HG02623 (cell line): ENCODE data around the gene ZGLP1.

Source experiments
- ATAC-seq: cut with Tn5 transposase; IDR thresholded peaks from one replicate; pipeline ENCODE4 v1.9.1; 2021; ENCODE audit warnings: moderate library complexity; ENCODE audit not compliant: unreplicated experiment

The ZGLP1 gene

DNA sequence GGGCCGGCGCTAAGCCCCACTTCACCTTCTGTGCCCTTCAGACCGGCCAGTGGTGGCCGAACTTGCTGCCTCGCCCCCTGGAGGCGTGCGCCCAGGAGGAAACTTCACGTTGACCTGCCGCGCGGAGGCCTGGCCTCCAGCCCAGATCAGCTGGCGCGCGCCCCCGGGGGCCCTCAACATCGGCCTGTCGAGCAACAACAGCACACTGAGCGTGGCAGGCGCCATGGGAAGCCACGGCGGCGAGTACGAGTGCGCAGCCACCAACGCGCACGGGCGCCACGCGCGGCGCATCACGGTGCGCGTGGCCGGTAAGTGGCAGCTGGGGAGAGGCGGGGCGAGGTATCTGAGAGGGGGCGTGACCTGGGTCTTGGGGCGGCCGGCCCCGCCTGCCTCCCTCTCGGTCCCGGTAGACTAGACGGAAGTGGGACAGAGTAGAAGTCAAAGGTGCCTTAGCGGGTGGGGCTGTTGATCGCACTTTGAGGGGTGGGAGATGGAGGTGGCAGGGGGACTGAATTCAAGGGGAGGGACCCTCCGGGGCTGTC lies 14.2 kb downstream of the ZGLP1 start:
- no peak for ATAC-seq

DNA sequence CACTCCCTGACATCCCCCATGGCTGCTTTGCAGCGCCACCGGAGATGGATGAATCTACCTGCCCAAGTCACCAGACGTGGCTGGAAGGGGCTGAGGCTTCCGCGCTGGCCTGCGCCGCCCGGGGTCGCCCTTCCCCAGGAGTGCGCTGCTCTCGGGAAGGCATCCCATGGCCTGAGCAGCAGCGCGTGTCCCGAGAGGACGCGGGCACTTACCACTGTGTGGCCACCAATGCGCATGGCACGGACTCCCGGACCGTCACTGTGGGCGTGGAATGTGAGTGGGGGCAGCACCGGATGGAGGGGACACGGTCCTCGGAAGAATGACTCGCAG lies 15.3 kb downstream of the ZGLP1 start:
- no peak for ATAC-seq

- no peak for ATAC-seq
These were observed 15.8 kb downstream of the ZGLP1 start for GRCh38 chr19:10293637-10294367.

GRCh38 chr19:10292789-10293636 lies 16.6 kb downstream of the ZGLP1 start:
- no peak for ATAC-seq

- no peak for ATAC-seq
These were observed 17.3 kb downstream of the ZGLP1 start for GRCh38 chr19:10292206-10292788.

DNA sequence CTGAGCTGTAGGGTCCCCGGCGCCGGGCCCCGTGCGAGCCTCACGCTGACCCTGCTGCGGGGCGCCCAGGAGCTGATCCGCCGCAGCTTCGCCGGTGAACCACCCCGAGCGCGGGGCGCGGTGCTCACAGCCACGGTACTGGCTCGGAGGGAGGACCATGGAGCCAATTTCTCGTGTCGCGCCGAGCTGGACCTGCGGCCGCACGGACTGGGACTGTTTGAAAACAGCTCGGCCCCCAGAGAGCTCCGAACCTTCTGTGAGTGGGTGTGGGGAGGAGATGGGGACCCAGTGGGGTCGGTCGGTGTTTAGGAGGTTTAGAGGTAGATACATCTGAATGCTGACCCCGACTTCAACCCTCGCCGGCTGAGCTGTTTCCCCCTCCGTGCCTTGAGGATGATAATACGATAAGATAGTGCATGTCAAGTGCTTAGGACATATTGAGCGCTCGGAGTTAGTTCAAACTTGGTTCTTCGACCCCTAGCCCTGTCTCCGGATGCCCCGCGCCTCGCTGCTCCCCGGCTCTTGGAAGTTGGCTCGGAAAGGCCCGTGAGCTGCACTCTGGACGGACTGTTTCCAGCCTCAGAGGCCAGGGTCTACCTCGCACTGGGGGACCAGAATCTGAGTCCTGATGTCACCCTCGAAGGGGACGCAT lies 17.9 kb downstream of the ZGLP1 start:
- no peak for ATAC-seq

DNA sequence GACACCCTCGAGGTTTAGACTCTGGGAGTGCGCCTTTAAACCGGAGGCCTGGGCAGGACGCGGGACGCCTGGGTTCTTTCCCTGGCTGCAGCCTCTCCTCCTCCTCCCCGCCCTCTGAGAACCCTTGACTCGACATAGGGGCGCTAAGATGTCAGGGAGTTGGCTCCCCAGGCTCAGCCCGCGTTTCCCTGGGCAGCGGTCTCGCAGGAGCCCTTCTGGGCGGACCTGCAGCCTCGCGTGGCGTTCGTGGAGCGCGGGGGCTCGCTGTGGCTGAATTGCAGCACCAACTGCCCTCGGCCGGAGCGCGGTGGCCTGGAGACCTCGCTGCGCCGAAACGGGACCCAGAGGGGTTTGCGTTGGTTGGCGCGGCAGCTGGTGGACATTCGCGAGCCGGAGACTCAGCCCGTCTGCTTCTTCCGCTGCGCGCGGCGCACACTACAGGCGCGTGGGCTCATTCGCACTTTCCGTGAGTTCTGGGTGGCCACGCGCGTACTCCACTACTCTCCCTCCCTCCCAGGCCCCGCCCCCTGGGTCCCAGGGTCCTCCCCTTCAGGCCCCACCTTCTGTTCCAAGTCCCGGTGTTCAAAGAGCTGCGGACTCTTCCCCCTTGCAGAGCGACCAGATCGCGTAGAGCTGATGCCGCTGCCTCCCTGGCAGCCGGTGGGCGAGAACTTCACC lies 18.6 kb downstream of the ZGLP1 start:
- no peak for ATAC-seq

DNA sequence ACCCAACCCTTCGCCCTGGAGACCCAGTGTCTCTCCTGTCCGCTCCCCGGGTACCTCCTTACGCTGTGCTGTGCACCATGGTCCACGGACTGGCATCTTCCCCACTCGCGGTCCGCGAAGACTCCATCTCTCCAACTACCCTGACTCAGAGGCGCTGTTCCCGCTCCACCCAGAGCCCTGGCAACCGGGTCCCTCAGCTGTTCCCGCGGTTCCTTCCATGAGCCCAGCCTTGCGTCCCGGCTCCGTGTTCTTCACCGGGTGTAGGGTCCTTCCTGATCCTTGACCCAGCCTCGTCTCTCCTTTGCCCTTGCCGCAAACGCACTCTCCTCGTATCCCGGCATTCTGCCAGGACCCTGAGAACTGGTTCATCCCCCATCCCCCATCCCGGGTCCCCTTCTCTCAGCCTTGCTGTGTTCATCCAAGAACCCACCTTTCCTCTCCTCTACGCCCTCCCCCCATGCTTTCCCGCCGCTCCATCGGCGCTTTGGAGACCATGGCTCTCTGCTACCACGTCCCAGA lies 19.2 kb downstream of the ZGLP1 start:
- no peak for ATAC-seq

DNA sequence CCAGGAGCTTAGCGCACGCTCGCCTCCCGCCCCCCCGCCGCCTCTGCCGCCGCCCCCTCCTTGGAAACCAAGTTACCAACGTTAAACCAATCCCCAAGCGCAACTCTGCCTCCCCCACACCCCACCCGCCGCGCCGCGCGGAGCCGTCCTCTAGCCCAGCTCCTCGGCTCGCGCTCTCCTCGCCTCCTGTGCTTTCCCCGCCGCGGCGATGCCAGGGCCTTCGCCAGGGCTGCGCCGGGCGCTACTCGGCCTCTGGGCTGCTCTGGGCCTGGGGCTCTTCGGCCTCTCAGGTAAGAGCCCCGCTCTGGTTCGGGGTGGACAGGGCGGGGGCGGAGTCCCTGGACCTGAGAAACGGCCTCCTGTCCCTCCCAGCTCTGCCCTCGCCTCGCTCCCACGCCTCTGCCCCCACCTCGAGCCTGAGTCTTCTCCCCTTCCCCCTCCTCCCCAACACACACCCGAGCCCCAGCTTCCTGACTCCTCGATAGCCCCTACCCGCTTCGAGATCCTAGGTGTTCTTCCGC lies 19.7 kb downstream of the ZGLP1 start, which contains the start of gene ICAM5:
Gene ICAM5, plus strand, starts transcription at position 117 of the 521 bp plus-strand sequence. Its CDS starts 92 bp downstream, at position 209.
- ATAC-seq = no peak

GRCh38 chr19:10289167-10289835 lies 20.3 kb downstream of the ZGLP1 start:
- ATAC-seq = no peak

GRCh38 chr19:10288662-10289166 lies 20.9 kb downstream of the ZGLP1 start:
- ATAC-seq = no peak

DNA sequence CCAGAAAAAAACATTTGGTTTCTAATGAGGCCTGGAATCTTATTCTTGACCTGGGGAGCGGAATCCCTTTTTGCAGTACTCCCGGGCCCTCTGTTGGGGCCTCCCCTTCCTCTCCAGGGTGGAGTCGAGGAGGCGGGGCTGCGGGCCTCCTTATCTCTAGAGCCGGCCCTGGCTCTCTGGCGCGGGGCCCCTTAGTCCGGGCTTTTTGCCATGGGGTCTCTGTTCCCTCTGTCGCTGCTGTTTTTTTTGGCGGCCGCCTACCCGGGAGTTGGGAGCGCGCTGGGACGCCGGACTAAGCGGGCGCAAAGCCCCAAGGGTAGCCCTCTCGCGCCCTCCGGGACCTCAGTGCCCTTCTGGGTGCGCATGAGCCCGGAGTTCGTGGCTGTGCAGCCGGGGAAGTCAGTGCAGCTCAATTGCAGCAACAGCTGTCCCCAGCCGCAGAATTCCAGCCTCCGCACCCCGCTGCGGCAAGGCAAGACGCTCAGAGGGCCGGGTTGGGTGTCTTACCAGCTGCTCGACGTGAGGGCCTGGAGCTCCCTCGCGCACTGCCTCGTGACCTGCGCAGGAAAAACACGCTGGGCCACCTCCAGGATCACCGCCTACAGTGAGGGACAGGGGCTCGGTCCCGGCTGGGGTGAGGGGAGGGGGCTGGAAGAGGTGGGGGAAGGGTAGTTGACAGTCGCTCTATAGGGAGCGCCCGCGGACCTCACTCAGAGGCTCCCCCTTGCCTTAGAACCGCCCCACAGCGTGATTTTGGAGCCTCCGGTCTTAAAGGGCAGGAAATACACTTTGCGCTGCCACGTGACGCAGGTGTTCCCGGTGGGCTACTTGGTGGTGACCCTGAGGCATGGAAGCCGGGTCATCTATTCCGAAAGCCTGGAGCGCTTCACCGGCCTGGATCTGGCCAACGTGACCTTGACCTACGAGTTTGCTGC lies 22.5 kb downstream of the ZGLP1 start, which contains the start of gene ICAM4:
Gene ICAM4, plus strand, starts transcription at position 153 of the 935 bp plus-strand sequence. Its CDS starts 58 bp downstream, at position 211.
- ATAC-seq = no peak

DNA sequence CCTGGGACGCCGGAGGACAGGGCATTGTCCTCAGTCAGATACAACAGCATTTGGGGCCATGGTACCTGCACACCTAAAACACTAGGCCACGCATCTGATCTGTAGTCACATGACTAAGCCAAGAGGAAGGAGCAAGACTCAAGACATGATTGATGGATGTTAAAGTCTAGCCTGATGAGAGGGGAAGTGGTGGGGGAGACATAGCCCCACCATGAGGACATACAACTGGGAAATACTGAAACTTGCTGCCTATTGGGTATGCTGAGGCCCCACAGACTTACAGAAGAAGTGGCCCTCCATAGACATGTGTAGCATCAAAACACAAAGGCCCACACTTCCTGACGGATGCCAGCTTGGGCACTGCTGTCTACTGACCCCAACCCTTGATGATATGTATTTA lies 24.2 kb downstream of the ZGLP1 start:
- no peak for ATAC-seq

DNA sequence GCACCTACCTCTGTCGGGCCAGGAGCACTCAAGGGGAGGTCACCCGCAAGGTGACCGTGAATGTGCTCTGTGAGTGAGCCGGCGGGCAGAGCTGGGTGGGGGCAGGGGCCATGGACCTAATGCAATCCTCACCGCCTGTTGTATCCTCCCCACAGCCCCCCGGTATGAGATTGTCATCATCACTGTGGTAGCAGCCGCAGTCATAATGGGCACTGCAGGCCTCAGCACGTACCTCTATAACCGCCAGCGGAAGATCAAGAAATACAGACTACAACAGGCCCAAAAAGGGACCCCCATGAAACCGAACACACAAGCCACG lies 24.7 kb downstream of the ZGLP1 start:
- no peak for ATAC-seq

GRCh38 chr19:10284065-10284959 lies 25.3 kb downstream of the ZGLP1 start:
- no peak for ATAC-seq

- ATAC-seq = no peak
These were observed 26.1 kb downstream of the ZGLP1 start for GRCh38 chr19:10283301-10284064.
